ENCODE measurements around the gene SCN2A.
"Not testable (repeated sequence)": the region's sequence is repeated elsewhere in the genome, so short reads cannot be mapped to it uniquely, and the experiment has no call there.

The SCN2A gene

GRCh38 chr2:165391791-165392190 lies 152.6 kb downstream of the SCN2A start:
- no peaks in the 10 kb centered on the region for H3K36me3 ChIP-seq (ENCODE audit: control insufficient read depth in 1 of 2, insufficient read depth in 2 of 2, low read length in 2 of 2)
- H3K4me3 ChIP-seq (ENCODE audit: low read depth in 1 of 2, low read length in 2 of 2), result no peak overlapping the region
- H3K9me3 ChIP-seq (ENCODE audit: control insufficient read depth in 1 of 2, low read length in 2 of 2), result no peaks in the 10 kb centered on the region
- H3K4me1 ChIP-seq (ENCODE audit: control insufficient read depth in 1 of 2, insufficient read depth in 2 of 2, low read length in 2 of 2), result peaks cover 0 to 3% of the 10 kb centered on the region in 2 donors
- no peaks in the 10 kb centered on the region for H3K27me3 ChIP-seq (ENCODE audit: low read depth, low read length)
- H3K27ac ChIP-seq (ENCODE audit: low read length), result no peak overlapping the region

GRCh38 chr2:165398603-165399002 lies 159.4 kb downstream of the SCN2A start:
- H3K27ac ChIP-seq (ENCODE audit: low read length); H3K9me3 ChIP-seq (ENCODE audit: control insufficient read depth in 1 of 2, low read length in 2 of 2); H3K4me3 ChIP-seq (ENCODE audit: low read depth in 1 of 2, low read length in 2 of 2); H3K36me3 ChIP-seq (ENCODE audit: control insufficient read depth in 1 of 2, insufficient read depth in 2 of 2, low read length in 2 of 2); H3K4me1 ChIP-seq (ENCODE audit: control insufficient read depth in 1 of 2, insufficient read depth in 2 of 2, low read length in 2 of 2); H3K27me3 ChIP-seq (ENCODE audit: low read depth, low read length): not testable (repeated sequence)

GRCh38 chr2:165401285-165401852 lies 162.2 kb downstream of the SCN2A start:
- H3K4me3 ChIP-seq (ENCODE audit: low read depth in 1 of 2, low read length in 2 of 2), result no peak overlapping the region
- no peak overlapping the region for H3K27ac ChIP-seq (ENCODE audit: low read length)
- no peaks in the 10 kb centered on the region for H3K27me3 ChIP-seq (ENCODE audit: low read depth, low read length)
- H3K36me3 ChIP-seq (ENCODE audit: control insufficient read depth in 1 of 2, insufficient read depth in 2 of 2, low read length in 2 of 2), result no peaks in the 10 kb centered on the region
- peaks cover 0 to 5% of the 10 kb centered on the region in 2 donors for H3K4me1 ChIP-seq (ENCODE audit: control insufficient read depth in 1 of 2, insufficient read depth in 2 of 2, low read length in 2 of 2)
- H3K9me3 ChIP-seq (ENCODE audit: control insufficient read depth in 1 of 2, low read length in 2 of 2), result no peaks in the 10 kb centered on the region

- Histone ChIP-seq H3K27me3 (ENCODE audit: low read depth, low read length) (no peaks in the 10 kb centered on the region), H3K36me3 (ENCODE audit: control insufficient read depth in 1 of 2, insufficient read depth in 2 of 2, low read length in 2 of 2) (no peaks in the 10 kb centered on the region), H3K4me1 (ENCODE audit: control insufficient read depth in 1 of 2, insufficient read depth in 2 of 2, low read length in 2 of 2) (peaks cover 0 to 5% of the 10 kb centered on the region in 2 donors), H3K9me3 (ENCODE audit: control insufficient read depth in 1 of 2, low read length in 2 of 2) (no peaks in the 10 kb centered on the region), H3K4me3 (ENCODE audit: low read depth in 1 of 2, low read length in 2 of 2) (no peak overlapping the region), H3K27ac (ENCODE audit: low read length) (no peak overlapping the region)
Observed at GRCh38 chr2:165402162-165402561, 162.9 kb downstream of the SCN2A start.

GRCh38 chr2:165406173-165406572 lies 167.0 kb downstream of the SCN2A start:
- Histone ChIP-seq H3K27me3 (ENCODE audit: low read depth, low read length) (no peaks in the 10 kb centered on the region), H3K4me1 (ENCODE audit: control insufficient read depth in 1 of 2, insufficient read depth in 2 of 2, low read length in 2 of 2) (peaks cover 0 to 4% of the 10 kb centered on the region in 2 donors), H3K36me3 (ENCODE audit: control insufficient read depth in 1 of 2, insufficient read depth in 2 of 2, low read length in 2 of 2) (no peaks in the 10 kb centered on the region), H3K4me3 (ENCODE audit: low read depth in 1 of 2, low read length in 2 of 2) (no peak overlapping the region), H3K9me3 (ENCODE audit: control insufficient read depth in 1 of 2, low read length in 2 of 2) (no peaks in the 10 kb centered on the region), H3K27ac (ENCODE audit: low read length) (no peak overlapping the region)

GRCh38 chr2:165407466-165407865 lies 168.3 kb downstream of the SCN2A start:
- Histone ChIP-seq H3K27me3 (ENCODE audit: low read depth, low read length) (no peaks in the 10 kb centered on the region), H3K4me3 (ENCODE audit: low read depth in 1 of 2, low read length in 2 of 2) (no peak overlapping the region), H3K4me1 (ENCODE audit: control insufficient read depth in 1 of 2, insufficient read depth in 2 of 2, low read length in 2 of 2) (no peaks in the 10 kb centered on the region), H3K9me3 (ENCODE audit: control insufficient read depth in 1 of 2, low read length in 2 of 2) (no peaks in the 10 kb centered on the region), H3K27ac (ENCODE audit: low read length) (no peak overlapping the region), H3K36me3 (ENCODE audit: control insufficient read depth in 1 of 2, insufficient read depth in 2 of 2, low read length in 2 of 2) (no peaks in the 10 kb centered on the region)

GRCh38 chr2:165408186-165408585 lies 169.0 kb downstream of the SCN2A start:
- Histone ChIP-seq H3K4me3 (ENCODE audit: low read depth in 1 of 2, low read length in 2 of 2) (no peak overlapping the region), H3K27ac (ENCODE audit: low read length) (no peak overlapping the region), H3K36me3 (ENCODE audit: control insufficient read depth in 1 of 2, insufficient read depth in 2 of 2, low read length in 2 of 2) (no peaks in the 10 kb centered on the region), H3K4me1 (ENCODE audit: control insufficient read depth in 1 of 2, insufficient read depth in 2 of 2, low read length in 2 of 2) (no peaks in the 10 kb centered on the region), H3K9me3 (ENCODE audit: control insufficient read depth in 1 of 2, low read length in 2 of 2) (no peaks in the 10 kb centered on the region), H3K27me3 (ENCODE audit: low read depth, low read length) (no peaks in the 10 kb centered on the region)

- Histone ChIP-seq H3K36me3 (ENCODE audit: control insufficient read depth in 1 of 2, insufficient read depth in 2 of 2, low read length in 2 of 2) (no peaks in the 10 kb centered on the region), H3K27me3 (ENCODE audit: low read depth, low read length) (no peaks in the 10 kb centered on the region), H3K4me1 (ENCODE audit: control insufficient read depth in 1 of 2, insufficient read depth in 2 of 2, low read length in 2 of 2) (no peaks in the 10 kb centered on the region), H3K9me3 (ENCODE audit: control insufficient read depth in 1 of 2, low read length in 2 of 2) (no peaks in the 10 kb centered on the region), H3K4me3 (ENCODE audit: low read depth in 1 of 2, low read length in 2 of 2) (no peak overlapping the region), H3K27ac (ENCODE audit: low read length) (no peak overlapping the region)
Observed at GRCh38 chr2:165410276-165410675, 171.1 kb downstream of the SCN2A start.

GRCh38 chr2:165414187-165414586 lies 175.0 kb downstream of the SCN2A start:
- H3K9me3 ChIP-seq (ENCODE audit: control insufficient read depth in 1 of 2, low read length in 2 of 2), result no peaks in the 10 kb centered on the region
- H3K27me3 ChIP-seq (ENCODE audit: low read depth, low read length), result no peaks in the 10 kb centered on the region
- H3K4me1 ChIP-seq (ENCODE audit: control insufficient read depth in 1 of 2, insufficient read depth in 2 of 2, low read length in 2 of 2), result no peaks in the 10 kb centered on the region
- H3K4me3 ChIP-seq (ENCODE audit: low read depth in 1 of 2, low read length in 2 of 2), result no peak overlapping the region
- no peak overlapping the region for H3K27ac ChIP-seq (ENCODE audit: low read length)
- no peaks in the 10 kb centered on the region for H3K36me3 ChIP-seq (ENCODE audit: control insufficient read depth in 1 of 2, insufficient read depth in 2 of 2, low read length in 2 of 2)

GRCh38 chr2:165417009-165417408 lies 177.8 kb downstream of the SCN2A start:
- H3K4me3 ChIP-seq (ENCODE audit: low read depth in 1 of 2, low read length in 2 of 2), result no peak overlapping the region
- no peak overlapping the region for H3K27ac ChIP-seq (ENCODE audit: low read length)
- no peaks in the 10 kb centered on the region for H3K27me3 ChIP-seq (ENCODE audit: low read depth, low read length)
- H3K36me3 ChIP-seq (ENCODE audit: control insufficient read depth in 1 of 2, insufficient read depth in 2 of 2, low read length in 2 of 2), result no peaks in the 10 kb centered on the region
- H3K4me1 ChIP-seq (ENCODE audit: control insufficient read depth in 1 of 2, insufficient read depth in 2 of 2, low read length in 2 of 2), result no peaks in the 10 kb centered on the region
- no peaks in the 10 kb centered on the region for H3K9me3 ChIP-seq (ENCODE audit: control insufficient read depth in 1 of 2, low read length in 2 of 2)

GRCh38 chr2:165420231-165420630 lies 181.0 kb downstream of the SCN2A start:
- H3K9me3 ChIP-seq (ENCODE audit: control insufficient read depth in 1 of 2, low read length in 2 of 2), result peaks cover 0 to 7% of the 10 kb centered on the region in 2 donors
- no peaks in the 10 kb centered on the region for H3K4me1 ChIP-seq (ENCODE audit: control insufficient read depth in 1 of 2, insufficient read depth in 2 of 2, low read length in 2 of 2)
- no peak overlapping the region for H3K27ac ChIP-seq (ENCODE audit: low read length)
- H3K27me3 ChIP-seq (ENCODE audit: low read depth, low read length), result no peaks in the 10 kb centered on the region
- no peak overlapping the region for H3K4me3 ChIP-seq (ENCODE audit: low read depth in 1 of 2, low read length in 2 of 2)
- no peaks in the 10 kb centered on the region for H3K36me3 ChIP-seq (ENCODE audit: control insufficient read depth in 1 of 2, insufficient read depth in 2 of 2, low read length in 2 of 2)

- H3K4me3 ChIP-seq (ENCODE audit: low read depth in 1 of 2, low read length in 2 of 2), result no peak overlapping the region
- no peaks in the 10 kb centered on the region for H3K36me3 ChIP-seq (ENCODE audit: control insufficient read depth in 1 of 2, insufficient read depth in 2 of 2, low read length in 2 of 2)
- no peaks in the 10 kb centered on the region for H3K27me3 ChIP-seq (ENCODE audit: low read depth, low read length)
- H3K27ac ChIP-seq (ENCODE audit: low read length), result no peak overlapping the region
- H3K4me1 ChIP-seq (ENCODE audit: control insufficient read depth in 1 of 2, insufficient read depth in 2 of 2, low read length in 2 of 2), result no peaks in the 10 kb centered on the region
- peaks cover 0 to 7% of the 10 kb centered on the region in 2 donors for H3K9me3 ChIP-seq (ENCODE audit: control insufficient read depth in 1 of 2, low read length in 2 of 2)
Observed at GRCh38 chr2:165423081-165423480, 183.9 kb downstream of the SCN2A start.

All from muscle layer of duodenum (tissue), 2 donors.